Skin of body (tissue), 2 donors: ENCODE data around the gene RAB26. TPM values are rescaled to one million over a fixed set of nuclear protein-coding genes. Genes with fewer than 3 reads are reported as not detected.

Experiments
- DNase-seq: peaks from one replicate; lab custom pipeline; 2025; lab: John Stamatoyannopoulos, UW
- total RNA-seq: library from RNA; depleted of rRNA; stranded (reverse); fragments of >200 nt; gene quantifications from one replicate; pipeline ENCODE4 v1.2.3, GENCODE V29; 2014

RAB26 gene
- total RNA-seq, 1 donor from 2014 or later: 1.6 TPM

GRCh38 chr16:2142942-2143877 lies 5.2 kb upstream of the RAB26 start:
- no peak for DNase-seq

GRCh38 chr16:2143878-2144485 lies 4.4 kb upstream of the RAB26 start:
- no peak for DNase-seq

- no peak for DNase-seq
Observed at GRCh38 chr16:2145843-2146242, 2.6 kb upstream of the RAB26 start.

- no peak for DNase-seq
Observed at GRCh38 chr16:2147378-2147777, 1.0 kb upstream of the RAB26 start.

- no peak for DNase-seq
Observed at GRCh38 chr16:2148714-2149629, 547 bp downstream of the RAB26 start.

GRCh38 chr16:2149630-2150417 lies 1.4 kb downstream of the RAB26 start:
- no peak for DNase-seq

- no peak for DNase-seq
Observed at GRCh38 chr16:2150418-2151187, 2.2 kb downstream of the RAB26 start.

GRCh38 chr16:2151188-2152091 lies 3.0 kb downstream of the RAB26 start:
- no peak for DNase-seq

GRCh38 chr16:2152695-2153506 lies 4.5 kb downstream of the RAB26 start:
- no peak for DNase-seq

- no peak for DNase-seq
Observed at GRCh38 chr16:2154533-2155090, 6.2 kb downstream of the RAB26 start.

GRCh38 chr16:2155091-2155950 lies 6.9 kb downstream of the RAB26 start, which contains the start of gene TRAF7:
TRAF7 (plus strand) TSS chr16:2155782; CDS start chr16:2163921, 8,139 bp downstream.
- peak; percentile 100 for DNase-seq

GRCh38 chr16:2155977-2156848 lies 7.8 kb downstream of the RAB26 start:
- DNase-seq: no peak

GRCh38 chr16:2156849-2157224 lies 8.4 kb downstream of the RAB26 start:
- no peak for DNase-seq

GRCh38 chr16:2157480-2158261 lies 9.2 kb downstream of the RAB26 start:
- no peak for DNase-seq

GRCh38 chr16:2158262-2158638 lies 9.8 kb downstream of the RAB26 start:
- no peak for DNase-seq
